ENCODE results near the gene KLF13.

The KLF13 gene

GRCh38 chr15:31391687-31392671 lies 65.3 kb downstream of the KLF13 start:
- peak; percentile 43 to 59 for DNase-seq (ENCODE audit: low read depth in 1 of 2, low spot score in 1 of 2)
- peak overlapping the region; percentile 68 for H3K4me3 ChIP-seq (replicated peaks; ENCODE audit: insufficient read depth, low read length)
- H3K27me3 ChIP-seq (ENCODE audit: insufficient read depth, poor library complexity, severe bottlenecking): no peaks in the 10 kb centered on the region
- H3K27ac ChIP-seq (replicated peaks): no peak overlapping the region
- no peak for TF ChIP-seq GABPA (IDR thresholded peaks at IDR 0.05; ENCODE audit: low read depth)
- no peak for TF ChIP-seq CTCF (IDR thresholded peaks at IDR 0.05; ENCODE audit: insufficient read depth, low read length)
- no peak for TF ChIP-seq POLR2AphosphoS5 (IDR thresholded peaks at IDR 0.05; ENCODE audit: low read depth)
- no peak for TF ChIP-seq SPI1 (IDR thresholded peaks at IDR 0.05; ENCODE audit: borderline replicate concordance, low read depth)
- TF ChIP-seq REST (IDR thresholded peaks at IDR 0.05; ENCODE audit: insufficient replicate concordance, low read depth): peak; percentile 9

- no peak overlapping the region for H3K27ac ChIP-seq (replicated peaks)
- peak overlapping the region; percentile 68 for H3K4me3 ChIP-seq (replicated peaks; ENCODE audit: insufficient read depth, low read length)
- DNase-seq (ENCODE audit: low read depth in 1 of 2, low spot score in 1 of 2): no peak
- no peaks in the 10 kb centered on the region for H3K27me3 ChIP-seq (ENCODE audit: insufficient read depth, poor library complexity, severe bottlenecking)
- TF ChIP-seq SPI1 (IDR thresholded peaks at IDR 0.05; ENCODE audit: borderline replicate concordance, low read depth): no peak
- TF ChIP-seq GABPA (IDR thresholded peaks at IDR 0.05; ENCODE audit: low read depth): no peak
- TF ChIP-seq REST (IDR thresholded peaks at IDR 0.05; ENCODE audit: insufficient replicate concordance, low read depth): no peak
- TF ChIP-seq CTCF (IDR thresholded peaks at IDR 0.05; ENCODE audit: insufficient read depth, low read length): no peak
- TF ChIP-seq POLR2AphosphoS5 (IDR thresholded peaks at IDR 0.05; ENCODE audit: low read depth): no peak
These were observed 66.2 kb downstream of the KLF13 start for GRCh38 chr15:31392761-31393401.

GRCh38 chr15:31393444-31394091 lies 66.9 kb downstream of the KLF13 start:
- TF ChIP-seq POLR2AphosphoS5 (IDR thresholded peaks at IDR 0.05; ENCODE audit: low read depth) (no peak), REST (IDR thresholded peaks at IDR 0.05; ENCODE audit: insufficient replicate concordance, low read depth) (no peak), SPI1 (IDR thresholded peaks at IDR 0.05; ENCODE audit: borderline replicate concordance, low read depth) (peak; percentile 33; the same call in 1 of the 2 replicates)
- Histone ChIP-seq H3K27me3 (ENCODE audit: insufficient read depth, poor library complexity, severe bottlenecking) (no peaks in the 10 kb centered on the region), H3K4me3 (replicated peaks; ENCODE audit: insufficient read depth, low read length) (peak overlapping the region; percentile 68), H3K27ac (replicated peaks) (no peak overlapping the region)
- peak in 1 of 2 experiments; percentile 73 for DNase-seq (ENCODE audit: low read depth in 1 of 2, low spot score in 1 of 2)

All from HL-60 (cell line).